SK-N-SH treated with all-trans-retinoic acid at 6 μM for 48 hours (cell line): ENCODE results near the gene WHRN.

Experiments used
- TF ChIP-seq, protein P1 (sequence below): fragments of 250-450 bp; sonication (Bioruptor Pico); IDR thresholded peaks from 2 replicates; pipeline ENCODE4 v1.8.0; 2020; ENCODE audit warnings: mild to moderate bottlenecking, moderate library complexity, borderline replicate concordance
- TF ChIP-seq, protein P2 (sequence below): fragments of 250-450 bp; sonication (Bioruptor Pico); IDR thresholded peaks from 2 replicates; pipeline ENCODE4 v1.8.0; 2021; ENCODE audit warnings: low read depth, mild to moderate bottlenecking, moderate library complexity, borderline replicate concordance

DNA sequence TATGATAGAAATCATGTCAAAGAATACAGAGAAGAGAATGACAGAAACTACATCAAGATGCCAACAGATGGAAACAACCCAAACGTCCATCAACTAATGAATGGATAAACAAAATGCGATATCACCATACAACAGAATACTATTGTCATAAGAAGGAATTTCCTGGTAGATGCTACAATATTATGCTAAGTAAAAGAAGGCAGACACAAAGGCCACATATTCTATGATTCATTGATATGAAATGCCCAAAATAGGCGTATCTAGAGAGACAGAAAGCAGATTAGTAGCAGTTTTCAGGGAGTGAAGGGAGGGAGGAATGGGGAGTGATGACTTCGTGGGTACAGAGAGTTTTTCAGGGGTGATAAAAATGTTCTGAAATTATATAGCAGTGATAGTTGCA, 59.2 kb downstream of the WHRN start:
- TF ChIP-seq, protein P1, sequence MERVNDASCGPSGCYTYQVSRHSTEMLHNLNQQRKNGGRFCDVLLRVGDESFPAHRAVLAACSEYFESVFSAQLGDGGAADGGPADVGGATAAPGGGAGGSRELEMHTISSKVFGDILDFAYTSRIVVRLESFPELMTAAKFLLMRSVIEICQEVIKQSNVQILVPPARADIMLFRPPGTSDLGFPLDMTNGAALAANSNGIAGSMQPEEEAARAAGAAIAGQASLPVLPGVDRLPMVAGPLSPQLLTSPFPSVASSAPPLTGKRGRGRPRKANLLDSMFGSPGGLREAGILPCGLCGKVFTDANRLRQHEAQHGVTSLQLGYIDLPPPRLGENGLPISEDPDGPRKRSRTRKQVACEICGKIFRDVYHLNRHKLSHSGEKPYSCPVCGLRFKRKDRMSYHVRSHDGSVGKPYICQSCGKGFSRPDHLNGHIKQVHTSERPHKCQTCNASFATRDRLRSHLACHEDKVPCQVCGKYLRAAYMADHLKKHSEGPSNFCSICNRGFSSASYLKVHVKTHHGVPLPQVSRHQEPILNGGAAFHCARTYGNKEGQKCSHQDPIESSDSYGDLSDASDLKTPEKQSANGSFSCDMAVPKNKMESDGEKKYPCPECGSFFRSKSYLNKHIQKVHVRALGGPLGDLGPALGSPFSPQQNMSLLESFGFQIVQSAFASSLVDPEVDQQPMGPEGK (CRISPR knock-in tag) = no peak
- TF ChIP-seq, protein P2, sequence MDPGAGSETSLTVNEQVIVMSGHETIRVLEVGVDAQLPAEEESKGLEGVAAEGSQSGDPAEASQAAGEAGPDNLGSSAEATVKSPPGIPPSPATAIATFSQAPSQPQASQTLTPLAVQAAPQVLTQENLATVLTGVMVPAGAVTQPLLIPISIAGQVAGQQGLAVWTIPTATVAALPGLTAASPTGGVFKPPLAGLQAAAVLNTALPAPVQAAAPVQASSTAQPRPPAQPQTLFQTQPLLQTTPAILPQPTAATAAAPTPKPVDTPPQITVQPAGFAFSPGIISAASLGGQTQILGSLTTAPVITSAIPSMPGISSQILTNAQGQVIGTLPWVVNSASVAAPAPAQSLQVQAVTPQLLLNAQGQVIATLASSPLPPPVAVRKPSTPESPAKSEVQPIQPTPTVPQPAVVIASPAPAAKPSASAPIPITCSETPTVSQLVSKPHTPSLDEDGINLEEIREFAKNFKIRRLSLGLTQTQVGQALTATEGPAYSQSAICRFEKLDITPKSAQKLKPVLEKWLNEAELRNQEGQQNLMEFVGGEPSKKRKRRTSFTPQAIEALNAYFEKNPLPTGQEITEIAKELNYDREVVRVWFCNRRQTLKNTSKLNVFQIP = no peak
